Measurements from ENCODE around the gene PMEL.

PMEL gene

DNA sequence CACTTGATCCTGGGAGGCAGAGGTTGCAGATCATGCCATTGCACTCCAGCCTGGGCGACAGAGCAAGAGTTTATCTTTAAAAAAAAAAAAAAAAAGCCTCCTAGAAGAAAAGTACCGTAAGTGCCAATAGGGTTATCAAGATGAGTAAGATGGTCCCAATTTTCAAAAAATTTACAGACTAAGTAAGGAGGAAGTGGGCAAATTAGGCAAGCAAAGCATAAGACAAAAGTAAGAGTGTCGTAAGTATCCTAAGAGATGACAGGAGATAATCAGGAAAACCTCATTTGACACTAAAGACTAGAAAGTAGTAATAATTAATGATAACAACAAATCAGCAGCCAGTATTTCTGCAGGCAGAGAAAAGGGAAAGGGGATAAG is 50.4 kb downstream of the PMEL start:
- Histone ChIP-seq H3K79me2 (peaks cover 46% of the 10 kb centered on the region), H3K27ac (no peak overlapping the region), H3K36me3 (ENCODE audit: control insufficient read depth, insufficient read depth, low read length) (no peaks in the 10 kb centered on the region), H3K4me3 (ENCODE audit: low read depth, low read length) (no peak overlapping the region), H2AFZ (no peak overlapping the region), H3K9ac (no peak overlapping the region), H3K4me1 (no peaks in the 10 kb centered on the region), H3K4me2 (ENCODE audit: low read length) (no peak overlapping the region), H3K27me3 (ENCODE audit: control insufficient read depth, insufficient read depth, low read length) (no peaks in the 10 kb centered on the region), H3K9me3 (ENCODE audit: control insufficient read depth, low read length) (no peaks in the 10 kb centered on the region)
- TF ChIP-seq, protein P1, sequence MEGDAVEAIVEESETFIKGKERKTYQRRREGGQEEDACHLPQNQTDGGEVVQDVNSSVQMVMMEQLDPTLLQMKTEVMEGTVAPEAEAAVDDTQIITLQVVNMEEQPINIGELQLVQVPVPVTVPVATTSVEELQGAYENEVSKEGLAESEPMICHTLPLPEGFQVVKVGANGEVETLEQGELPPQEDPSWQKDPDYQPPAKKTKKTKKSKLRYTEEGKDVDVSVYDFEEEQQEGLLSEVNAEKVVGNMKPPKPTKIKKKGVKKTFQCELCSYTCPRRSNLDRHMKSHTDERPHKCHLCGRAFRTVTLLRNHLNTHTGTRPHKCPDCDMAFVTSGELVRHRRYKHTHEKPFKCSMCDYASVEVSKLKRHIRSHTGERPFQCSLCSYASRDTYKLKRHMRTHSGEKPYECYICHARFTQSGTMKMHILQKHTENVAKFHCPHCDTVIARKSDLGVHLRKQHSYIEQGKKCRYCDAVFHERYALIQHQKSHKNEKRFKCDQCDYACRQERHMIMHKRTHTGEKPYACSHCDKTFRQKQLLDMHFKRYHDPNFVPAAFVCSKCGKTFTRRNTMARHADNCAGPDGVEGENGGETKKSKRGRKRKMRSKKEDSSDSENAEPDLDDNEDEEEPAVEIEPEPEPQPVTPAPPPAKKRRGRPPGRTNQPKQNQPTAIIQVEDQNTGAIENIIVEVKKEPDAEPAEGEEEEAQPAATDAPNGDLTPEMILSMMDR (IDR thresholded peaks at IDR 0.05): no peak

DNA sequence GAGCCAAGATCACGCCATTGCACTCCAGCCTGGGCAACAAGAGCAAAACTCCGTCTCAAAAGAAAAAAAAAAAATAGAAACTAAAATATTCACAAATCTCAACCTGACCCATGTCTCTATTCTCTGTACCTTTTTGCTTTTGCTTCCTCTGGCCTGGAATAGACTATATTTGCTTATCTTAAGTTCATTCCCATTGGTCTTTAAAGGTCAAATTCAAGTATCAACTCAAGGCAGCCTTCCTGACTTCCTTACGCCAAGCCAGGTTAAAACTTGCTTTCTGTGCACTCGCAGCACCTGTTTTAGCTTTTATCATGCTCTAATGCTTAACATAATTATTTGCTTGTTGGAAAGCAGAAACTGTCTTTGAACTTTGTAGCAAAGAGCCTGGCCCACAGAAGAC is 52.9 kb downstream of the PMEL start:
- Histone ChIP-seq H3K9ac (no peak overlapping the region), H3K27ac (no peak overlapping the region), H3K36me3 (ENCODE audit: control insufficient read depth, insufficient read depth, low read length) (no peaks in the 10 kb centered on the region), H2AFZ (no peak overlapping the region), H3K4me1 (no peaks in the 10 kb centered on the region), H3K27me3 (ENCODE audit: control insufficient read depth, insufficient read depth, low read length) (no peaks in the 10 kb centered on the region), H3K4me3 (ENCODE audit: low read depth, low read length) (no peak overlapping the region), H3K4me2 (ENCODE audit: low read length) (no peak overlapping the region), H3K9me3 (ENCODE audit: control insufficient read depth, low read length) (no peaks in the 10 kb centered on the region), H3K79me2 (peaks cover 30% of the 10 kb centered on the region)
- TF ChIP-seq, protein P1 (IDR thresholded peaks at IDR 0.05): no peak

DNA sequence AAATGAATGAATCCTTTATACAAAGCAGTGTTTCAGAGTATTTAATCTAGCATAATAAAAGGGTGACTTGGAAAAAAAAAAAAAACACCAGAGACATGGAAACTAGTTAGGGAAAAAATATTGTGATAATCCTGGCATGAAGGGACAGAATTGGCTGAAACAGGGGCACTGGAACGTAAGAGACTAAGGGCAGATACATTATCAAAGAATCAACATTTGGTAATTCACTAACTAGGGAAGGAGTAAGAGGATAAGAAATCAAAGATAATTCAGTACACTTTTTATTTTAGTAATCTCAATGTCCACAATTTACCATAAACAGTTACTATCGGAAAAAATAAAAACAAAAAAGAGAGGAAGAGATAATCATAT is 56.3 kb downstream of the PMEL start:
- H3K4me3 ChIP-seq (ENCODE audit: low read depth, low read length): no peak overlapping the region
- no peaks in the 10 kb centered on the region for H3K9me3 ChIP-seq (ENCODE audit: control insufficient read depth, low read length)
- H3K27ac ChIP-seq: no peak overlapping the region

DNA sequence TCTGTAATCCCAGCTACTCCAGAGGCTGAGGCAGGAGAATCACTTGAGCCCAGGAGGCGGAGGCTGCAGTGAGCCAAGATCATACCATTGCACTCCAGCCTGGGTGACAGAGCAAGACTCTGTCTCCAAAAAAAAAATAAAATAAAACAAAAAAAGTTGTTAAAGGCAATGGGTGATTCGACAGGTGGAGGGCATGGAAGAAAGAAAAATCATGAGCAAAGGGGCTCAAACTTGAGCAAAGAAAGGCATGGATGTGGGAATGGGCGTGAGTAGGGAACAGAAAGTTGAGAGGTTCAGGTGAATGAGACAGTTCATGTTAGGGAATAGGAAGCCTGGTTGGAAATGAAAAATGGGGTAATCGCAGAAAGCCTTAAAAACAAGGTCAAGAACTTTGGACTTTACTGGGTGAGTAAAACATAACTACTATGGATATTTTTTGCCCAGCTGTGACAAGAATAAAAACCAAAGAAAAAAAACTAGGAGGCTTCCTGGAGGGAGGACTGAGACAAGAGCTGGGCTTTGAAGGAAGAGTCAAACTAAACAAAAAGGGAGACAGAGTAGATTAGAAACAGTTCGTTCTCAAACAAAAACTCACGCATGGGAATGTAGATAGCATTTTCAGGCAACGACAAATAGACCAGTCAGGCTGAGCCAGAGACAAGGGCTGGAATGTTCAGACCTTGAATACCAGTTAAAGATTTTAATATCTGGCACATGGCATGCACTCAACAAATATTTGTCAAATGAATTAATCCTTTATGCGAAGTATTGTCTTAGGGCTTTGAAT is 56.9 kb downstream of the PMEL start:
- no peak overlapping the region for H3K9ac ChIP-seq
- no peaks in the 10 kb centered on the region for H3K9me3 ChIP-seq (ENCODE audit: control insufficient read depth, low read length)
- H3K4me2 ChIP-seq (ENCODE audit: low read length): no peak overlapping the region
- no peak overlapping the region for H3K27ac ChIP-seq
- TF ChIP-seq, protein P1 (IDR thresholded peaks at IDR 0.05): no peak
- H3K27me3 ChIP-seq (ENCODE audit: control insufficient read depth, insufficient read depth, low read length): no peaks in the 10 kb centered on the region
- no peaks in the 10 kb centered on the region for H3K4me1 ChIP-seq
- no peaks in the 10 kb centered on the region for H3K36me3 ChIP-seq (ENCODE audit: control insufficient read depth, insufficient read depth, low read length)
- H3K79me2 ChIP-seq: peaks cover 11% of the 10 kb centered on the region
- no peak overlapping the region for H2AFZ ChIP-seq
- no peak overlapping the region for H3K4me3 ChIP-seq (ENCODE audit: low read depth, low read length)

More for the DNA sequence above, 56.3 kb downstream of the PMEL start:
- peaks cover 13% of the 10 kb centered on the region for H3K79me2 ChIP-seq
- no peak overlapping the region for H3K4me2 ChIP-seq (ENCODE audit: low read length)
- H2AFZ ChIP-seq: no peak overlapping the region
- TF ChIP-seq, protein P1 (IDR thresholded peaks at IDR 0.05): no peak
- H3K9ac ChIP-seq: no peak overlapping the region
- H3K27me3 ChIP-seq (ENCODE audit: control insufficient read depth, insufficient read depth, low read length): no peaks in the 10 kb centered on the region
- no peaks in the 10 kb centered on the region for H3K4me1 ChIP-seq
- H3K36me3 ChIP-seq (ENCODE audit: control insufficient read depth, insufficient read depth, low read length): no peaks in the 10 kb centered on the region

DNA sequence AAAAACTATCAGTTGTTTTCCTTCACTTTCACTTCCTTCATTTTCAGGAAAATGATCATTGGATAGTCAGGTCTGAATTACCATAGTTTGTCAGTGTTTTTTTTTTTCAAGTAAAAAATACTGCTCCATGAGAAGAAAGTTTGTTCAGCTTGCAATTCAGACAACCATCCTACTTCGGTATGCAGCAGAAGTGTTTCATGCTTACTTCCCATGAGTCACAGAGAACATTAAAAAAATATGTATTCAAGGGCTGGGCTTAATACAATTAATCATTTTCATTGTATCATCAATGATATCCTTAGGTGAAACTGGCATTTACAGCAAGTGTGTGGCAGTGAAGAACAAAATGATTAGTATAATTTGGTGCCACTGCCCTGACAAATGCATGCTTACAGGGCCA is 59.8 kb downstream of the PMEL start:
- Histone ChIP-seq H3K4me1 (no peaks in the 10 kb centered on the region), H3K27ac (no peak overlapping the region), H3K4me3 (ENCODE audit: low read depth, low read length) (no peak overlapping the region), H3K4me2 (ENCODE audit: low read length) (no peak overlapping the region), H2AFZ (no peak overlapping the region), H3K9me3 (ENCODE audit: control insufficient read depth, low read length) (no peaks in the 10 kb centered on the region), H3K9ac (no peak overlapping the region), H3K36me3 (ENCODE audit: control insufficient read depth, insufficient read depth, low read length) (no peaks in the 10 kb centered on the region), H3K79me2 (no peaks in the 10 kb centered on the region), H3K27me3 (ENCODE audit: control insufficient read depth, insufficient read depth, low read length) (no peaks in the 10 kb centered on the region)
- TF ChIP-seq, protein P1 (IDR thresholded peaks at IDR 0.05): no peak

All from parathyroid adenoma (tissue), 2 donors.